Fibroblast of lung (primary cell): Measurements from ENCODE around the gene CHEK2.

Source experiments
- CTCF ChIP-seq, 2 donors: IDR thresholded peaks in 1 of 2; conservative IDR thresholded peaks in 1 of 2; 1 replicate in 1 of 2; 2 replicates in 1 of 2; pipeline ENCODE4 v1.5.1; 2011 to 2012; ENCODE audit warnings: low read length in 2 of 2, control low read depth in 1 of 2, inconsistent platforms in 1 of 2, low read depth in 1 of 2, mild to moderate bottlenecking in 1 of 2
- EZH2 ChIP-seq: IDR thresholded peaks from 2 replicates; pipeline ENCODE4 v1.5.1; 2012; ENCODE audit warnings: low read length, control low read depth, mild to moderate bottlenecking; ENCODE audit errors: missing control alignments

DNA sequence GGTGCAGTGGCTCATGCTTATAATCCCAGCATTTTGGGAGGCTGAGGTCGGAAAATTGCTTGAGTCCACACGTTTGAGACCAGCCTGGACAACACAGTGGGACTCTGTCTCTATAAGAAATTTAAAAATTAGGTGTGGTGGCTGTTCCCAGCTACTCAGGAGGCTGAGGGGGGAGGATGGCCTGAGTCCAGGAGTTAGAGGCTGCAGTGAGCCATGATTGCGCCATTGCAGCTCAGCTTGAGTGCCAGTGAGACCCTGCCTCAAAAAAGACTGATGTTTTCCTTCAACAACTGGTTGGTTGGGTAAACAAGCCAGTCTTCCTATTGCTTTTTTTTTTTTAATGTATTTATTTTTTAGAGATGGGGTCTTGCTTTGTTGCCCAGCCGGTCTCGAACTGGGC is 49.5 kb upstream of the CHEK2 start:
- TF ChIP-seq CTCF (conservative IDR thresholded peaks at IDR 0.05 in 1 of 2, IDR thresholded peaks at IDR 0.05 in 1 of 2; ENCODE audit: low read depth in 1 of 2, low read length in 2 of 2) (no peak), EZH2 (no peak)
